HepG2 (cell line): ENCODE results near the gene MOCS1. TPM values are rescaled to one million over a fixed set of nuclear protein-coding genes. Genes with fewer than 3 reads are reported as not detected.
A peak's percentile ranks its signal among the peaks of the same experiment; 100 is the strongest.

Source experiments
- DR1 ChIP-seq: sonication (generic); formaldehyde crosslinking; IDR thresholded peaks from 2 replicates; pipeline ENCODE4 v1.8.0; 2021; ENCODE audit warnings: mild to moderate bottlenecking, missing genetic modification reagents, inconsistent platforms
- ESRRA ChIP-seq: sonication (generic); formaldehyde crosslinking; IDR thresholded peaks from 2 replicates; pipeline ENCODE4 v1.5.1; 2020; ENCODE audit warnings: mild to moderate bottlenecking, low read depth, missing genetic modification reagents
- EZH2 ChIP-seq: conservative IDR thresholded peaks from 2 replicates; pipeline ENCODE4 v1.6.1; 2012; ENCODE audit warnings: mild to moderate bottlenecking, low read depth, low read length, moderate library complexity
- HMGXB4 ChIP-seq, 2 experiments: sonication (generic) in 1 of 2; formaldehyde crosslinking in 1 of 2; IDR thresholded peaks; 2 replicates each; pipeline versions ENCODE4 v1.4.0 to v1.6.1; 2018 to 2020; ENCODE audit warnings: missing genetic modification reagents in 2 of 2, borderline replicate concordance in 1 of 2, low read depth in 1 of 2, mild to moderate bottlenecking in 1 of 2, missing biosample characterization in 1 of 2
- KMT2A ChIP-seq: sonication (generic); formaldehyde crosslinking; IDR thresholded peaks from 2 replicates; pipeline ENCODE4 v1.4.0; 2020; ENCODE audit warnings: missing genetic modification reagents
- MAF1 ChIP-seq: sonication (generic); formaldehyde crosslinking; IDR thresholded peaks from 2 replicates; pipeline ENCODE4 v1.5.0; 2020; ENCODE audit warnings: missing genetic modification reagents, borderline replicate concordance
- MTA1 ChIP-seq: sonication (generic); formaldehyde crosslinking; IDR thresholded peaks from 2 replicates; pipeline ENCODE4 v1.4.0; 2020; ENCODE audit warnings: missing genetic modification reagents, mild to moderate bottlenecking, borderline replicate concordance
- PRDM15 ChIP-seq: sonication (generic); formaldehyde crosslinking; IDR thresholded peaks from 2 replicates; pipeline ENCODE4 v1.4.0; 2020; ENCODE audit warnings: missing genetic modification reagents
- SATB2 ChIP-seq: sonication (generic); formaldehyde crosslinking; IDR thresholded peaks from 2 replicates; pipeline ENCODE4 v1.5.0; 2020; ENCODE audit warnings: missing genetic modification reagents
- SETDB1 ChIP-seq: sonication (generic); formaldehyde crosslinking; IDR thresholded peaks from 2 replicates; pipeline ENCODE4 v1.5.1; 2020; ENCODE audit warnings: missing genetic modification reagents, mild to moderate bottlenecking, borderline replicate concordance
- SP2 ChIP-seq: sonication (generic); formaldehyde crosslinking; IDR thresholded peaks from 2 replicates; pipeline ENCODE4 v1.5.1; 2020; ENCODE audit warnings: mild to moderate bottlenecking, missing genetic modification reagents
- SP4 ChIP-seq: sonication (generic); formaldehyde crosslinking; IDR thresholded peaks from 2 replicates; pipeline ENCODE4 v1.8.1; 2023; ENCODE audit warnings: mild to moderate bottlenecking, missing genetic modification reagents
- SRSF9 ChIP-seq: fragments of 200-400 bp; formaldehyde crosslinking; IDR thresholded peaks from 2 replicates; pipeline ENCODE4 v1.6.1; 2018; ENCODE audit warnings: borderline replicate concordance, mild to moderate bottlenecking, low read depth, low read length; ENCODE audit not compliant: insufficient read depth, poor library complexity, severe bottlenecking
- TEF ChIP-seq: sonication (generic); formaldehyde crosslinking; IDR thresholded peaks from 2 replicates; pipeline ENCODE4 v1.5.0; 2020; ENCODE audit warnings: missing genetic modification reagents
- TRIM24 ChIP-seq: sonication (generic); formaldehyde crosslinking; IDR thresholded peaks from 2 replicates; pipeline ENCODE4 v1.8.0; 2022; ENCODE audit warnings: mild to moderate bottlenecking, missing genetic modification reagents
- ZC3H4 ChIP-seq: sonication (generic); formaldehyde crosslinking; IDR thresholded peaks from 2 replicates; pipeline ENCODE4 v1.4.0; 2020; ENCODE audit warnings: missing genetic modification reagents, borderline replicate concordance
- ZFP62 ChIP-seq: sonication (generic); formaldehyde crosslinking; IDR thresholded peaks from 2 replicates; pipeline ENCODE4 v1.4.0; 2020; ENCODE audit warnings: missing genetic modification reagents
- ZNF3 ChIP-seq: IDR thresholded peaks from 2 replicates; pipeline ENCODE4 v1.7.0; 2017; ENCODE audit warnings: inconsistent platforms
- ZNF33B ChIP-seq: sonication (generic); formaldehyde crosslinking; IDR thresholded peaks from 2 replicates; pipeline ENCODE4 v1.5.1; 2020; ENCODE audit warnings: mild to moderate bottlenecking, missing genetic modification reagents
- ZNF614 ChIP-seq: IDR thresholded peaks from 2 replicates; pipeline ENCODE4 v1.6.1; 2018; ENCODE audit warnings: missing biosample characterization, missing genetic modification reagents, inconsistent platforms, borderline replicate concordance
- ZNF644 ChIP-seq: IDR thresholded peaks from 2 replicates; pipeline ENCODE4 v1.6.1; 2016; ENCODE audit warnings: low read depth
- ZNF75D ChIP-seq: sonication (generic); formaldehyde crosslinking; IDR thresholded peaks from 2 replicates; pipeline ENCODE4 v1.8.1; 2023; ENCODE audit warnings: missing genetic modification reagents, mild to moderate bottlenecking, borderline replicate concordance
- polyA plus RNA-seq, 8 experiments: library from polyadenylated mRNA; depleted of rRNA in 3 of 8; stranded (reverse) in 7 of 8; unstranded in 1 of 8; fragments of >200 nt; fragmentation: Illumina TruSeq in 4 of 8; extraction: Trizol in 4 of 8; gene quantifications; 2 replicates each; pipeline versions ENCODE4 v1.2.1 to v1.2.3, GENCODE V29; 2011 to 2016; ENCODE audit warnings: low read depth in 4 of 8, missing spikeins in 1 of 8, mixed read lengths in 1 of 8; ENCODE audit not compliant: insufficient read depth in 1 of 8
- total RNA-seq, 5 experiments: library from RNA; depleted of rRNA; stranded (reverse); fragments of >200 nt; fragmentation: Illumina TruSeq; extraction: Trizol; gene quantifications; 2 replicates each; pipeline ENCODE4 v1.2.3, GENCODE V29; 2016; ENCODE audit warnings: low read depth in 1 of 5
- TF ChIP-seq, protein P1 (sequence below): IDR thresholded peaks from 2 replicates; pipeline ENCODE4 v1.6.1; 2016; ENCODE audit warnings: missing compliant biosample characterization, missing genetic modification reagents, borderline replicate concordance

Gene MOCS1
- total and polyA plus RNA-seq, 2 of the 13 experiments (the other 11 are each of a cell fraction or from before 2014, with no cell fraction given): 5.3 to 11.7 TPM

GRCh38 chr6:39934131-39934757 is at the start of gene MOCS1 (continued):
- TF ChIP-seq TEF (no peak), DR1 (CRISPR knock-in tag) (peak; percentile 40; the same call in 1 of the 2 replicates), SRSF9 (no peak), ZC3H4 (CRISPR knock-in tag) (no peak), EZH2 (no peak), ESRRA (CRISPR knock-in tag) (peak; percentile 25; the same call in 1 of the 2 replicates), ZNF3 (CRISPR knock-in tag) (no peak), KMT2A (CRISPR knock-in tag) (peak; percentile 77), SP4 (CRISPR knock-in tag) (peak; percentile 63; the same call in 1 of the 2 replicates), ZNF33B (CRISPR knock-in tag) (0 out of 2 replicates have a peak, but pooled peaks have one; percentile 33), ZFP62 (CRISPR knock-in tag) (no peak), PRDM15 (CRISPR knock-in tag) (no peak), MTA1 (CRISPR knock-in tag) (no peak), ZNF75D (CRISPR knock-in tag) (no peak), TRIM24 (no peak), SP2 (CRISPR knock-in tag) (0 out of 2 replicates have a peak, but pooled peaks have one; percentile 50), HMGXB4 (CRISPR knock-in tag; IDR thresholded peaks at IDR 0.05; ENCODE audit: borderline replicate concordance in 1 of 2, low read depth in 1 of 2) (peak in 1 of 2 experiments; percentile 81; a peak in 3 of 4 replicates), MAF1 (0 out of 2 replicates have a peak, but pooled peaks have one; percentile 69), ZNF644 (CRISPR knock-in tag) (0 out of 2 replicates have a peak, but pooled peaks have one; percentile 12), SATB2 (CRISPR knock-in tag) (no peak), ZNF614 (CRISPR knock-in tag) (peak; percentile 38; the same call in 1 of the 2 replicates), SETDB1 (no peak)
- TF ChIP-seq, protein P1, sequence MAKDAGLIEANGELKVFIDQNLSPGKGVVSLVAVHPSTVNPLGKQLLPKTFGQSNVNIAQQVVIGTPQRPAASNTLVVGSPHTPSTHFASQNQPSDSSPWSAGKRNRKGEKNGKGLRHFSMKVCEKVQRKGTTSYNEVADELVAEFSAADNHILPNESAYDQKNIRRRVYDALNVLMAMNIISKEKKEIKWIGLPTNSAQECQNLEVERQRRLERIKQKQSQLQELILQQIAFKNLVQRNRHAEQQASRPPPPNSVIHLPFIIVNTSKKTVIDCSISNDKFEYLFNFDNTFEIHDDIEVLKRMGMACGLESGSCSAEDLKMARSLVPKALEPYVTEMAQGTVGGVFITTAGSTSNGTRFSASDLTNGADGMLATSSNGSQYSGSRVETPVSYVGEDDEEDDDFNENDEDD (CRISPR knock-in tag): peak; percentile 50; the same call in 1 of the 2 replicates
